Mesenchymal stem cell (in vitro differentiated cells and primary cell): ENCODE measurements around the gene SH3PXD2A.

Experiments used
- DNase-seq: peaks from one replicate; pipeline ENCODE4 v3.0.0-alpha.2; 2013
- H2AFZ ChIP-seq: one replicate; pipeline ENCODE4 v1.6.1; 2013; ENCODE audit warnings: low read depth, mild to moderate bottlenecking, control low read depth, inconsistent platforms, low read length, moderate library complexity
- H2AK5ac ChIP-seq: 2 replicates; pipeline ENCODE4 v1.6.1; 2013; ENCODE audit warnings: low read length, moderate library complexity, mild to moderate bottlenecking, inconsistent platforms; ENCODE audit not compliant: severe bottlenecking
- H2BK120ac ChIP-seq: one replicate; pipeline ENCODE4 v1.6.1; 2013; ENCODE audit warnings: low read depth, mild to moderate bottlenecking, inconsistent platforms, low read length, moderate library complexity
- H2BK12ac ChIP-seq, 2 experiments: one replicate each; pipeline ENCODE4 v1.6.1; 2013; ENCODE audit warnings: inconsistent platforms in 2 of 2, low read length in 2 of 2, mild to moderate bottlenecking in 2 of 2, moderate library complexity in 2 of 2, control low read depth in 1 of 2
- H2BK15ac ChIP-seq: one replicate; pipeline ENCODE4 v1.6.1; 2013; ENCODE audit warnings: mild to moderate bottlenecking, low read depth, inconsistent platforms; ENCODE audit not compliant: poor library complexity, severe bottlenecking
- H2BK5ac ChIP-seq: 2 replicates; pipeline ENCODE4 v1.6.1; 2013; ENCODE audit warnings: low read depth, mild to moderate bottlenecking, low read length, control low read depth, inconsistent platforms; ENCODE audit not compliant: poor library complexity, severe bottlenecking
- H3K14ac ChIP-seq, 2 experiments: one replicate each; pipeline ENCODE4 v1.6.1; 2013; ENCODE audit warnings: inconsistent platforms in 2 of 2, low read length in 2 of 2, control low read depth in 1 of 2, mild to moderate bottlenecking in 1 of 2, moderate library complexity in 1 of 2
- H3K18ac ChIP-seq, 2 experiments: one replicate each; pipeline ENCODE4 v1.6.1; 2013; ENCODE audit warnings: inconsistent platforms in 2 of 2, low read length in 2 of 2, control low read depth in 1 of 2, low read depth in 1 of 2, mild to moderate bottlenecking in 1 of 2
- H3K23ac ChIP-seq, 2 experiments: one replicate each; pipeline ENCODE4 v1.6.1; 2013; ENCODE audit warnings: inconsistent platforms in 2 of 2, low read length in 2 of 2, mild to moderate bottlenecking in 2 of 2, moderate library complexity in 2 of 2, control low read depth in 1 of 2
- H3K27ac ChIP-seq: 2 replicates; pipeline ENCODE4 v1.5.1; 2013; ENCODE audit warnings: mild to moderate bottlenecking, moderate library complexity, low read length, control low read depth, inconsistent platforms; ENCODE audit not compliant: poor library complexity, severe bottlenecking
- H3K27me3 ChIP-seq, 2 experiments: 2 replicates each; pipeline versions ENCODE4 v1.6.1 to v1.7.0; 2013; ENCODE audit warnings: low read length in 2 of 2, mild to moderate bottlenecking in 2 of 2, moderate library complexity in 2 of 2, control low read depth in 1 of 2, inconsistent platforms in 1 of 2; ENCODE audit not compliant: control insufficient read depth in 1 of 2, insufficient read depth in 1 of 2
- H3K36me3 ChIP-seq, 2 experiments: 2 replicates each; pipeline versions ENCODE4 v1.6.1 to v1.7.0; 2013; ENCODE audit warnings: low read length in 2 of 2, control low read depth in 1 of 2, inconsistent platforms in 1 of 2, low read depth in 1 of 2, mild to moderate bottlenecking in 1 of 2; ENCODE audit not compliant: insufficient read depth in 2 of 2, control insufficient read depth in 1 of 2
- H3K4ac ChIP-seq, 2 experiments: one replicate each; pipeline ENCODE4 v1.6.1; 2013; ENCODE audit warnings: inconsistent platforms in 2 of 2, low read length in 2 of 2, mild to moderate bottlenecking in 2 of 2, moderate library complexity in 2 of 2, control low read depth in 1 of 2, low read depth in 1 of 2
- H3K4me1 ChIP-seq: 2 replicates; pipeline ENCODE4 v1.6.1; 2013; ENCODE audit warnings: low read depth, low read length, control low read depth; ENCODE audit not compliant: control insufficient read depth, insufficient read depth
- H3K4me2 ChIP-seq: 2 replicates; pipeline ENCODE4 v1.6.1; 2013; ENCODE audit warnings: low read length, mild to moderate bottlenecking, inconsistent platforms; ENCODE audit not compliant: poor library complexity, severe bottlenecking
- H3K4me3 ChIP-seq, 2 experiments: 2 replicates each; pipeline versions ENCODE4 v1.5.1 to v1.7.0; 2013; ENCODE audit warnings: low read length in 2 of 2, mild to moderate bottlenecking in 2 of 2, control low read depth in 1 of 2, low read depth in 1 of 2; ENCODE audit not compliant: insufficient read depth in 1 of 2
- H3K79me1 ChIP-seq: replicated peaks from 2 replicates; pipeline ENCODE4 v1.6.1; 2013; ENCODE audit warnings: mild to moderate bottlenecking, control low read depth, low read length, inconsistent platforms; ENCODE audit not compliant: poor library complexity, severe bottlenecking
- H3K9ac ChIP-seq: 2 replicates; pipeline ENCODE4 v1.7.0; 2013; ENCODE audit warnings: mild to moderate bottlenecking, low read length, moderate library complexity
- H3K9me3 ChIP-seq: 2 replicates; pipeline ENCODE4 v1.7.0; 2013; ENCODE audit warnings: mild to moderate bottlenecking, low read length; ENCODE audit not compliant: control insufficient read depth
- H4K8ac ChIP-seq: one replicate; pipeline ENCODE4 v1.6.1; 2013; ENCODE audit warnings: inconsistent platforms, mild to moderate bottlenecking, low read length, moderate library complexity
- H4K91ac ChIP-seq: one replicate; pipeline ENCODE4 v1.6.1; 2013; ENCODE audit warnings: mild to moderate bottlenecking, low read length, inconsistent platforms
- WGBS: methylation state at CpG from one replicate; pipeline ENCODE4 v1.1.7; 2013; ENCODE audit warnings: mixed read lengths; 5-methylcytosine and 5-hydroxymethylcytosine counted together

SH3PXD2A gene

DNA sequence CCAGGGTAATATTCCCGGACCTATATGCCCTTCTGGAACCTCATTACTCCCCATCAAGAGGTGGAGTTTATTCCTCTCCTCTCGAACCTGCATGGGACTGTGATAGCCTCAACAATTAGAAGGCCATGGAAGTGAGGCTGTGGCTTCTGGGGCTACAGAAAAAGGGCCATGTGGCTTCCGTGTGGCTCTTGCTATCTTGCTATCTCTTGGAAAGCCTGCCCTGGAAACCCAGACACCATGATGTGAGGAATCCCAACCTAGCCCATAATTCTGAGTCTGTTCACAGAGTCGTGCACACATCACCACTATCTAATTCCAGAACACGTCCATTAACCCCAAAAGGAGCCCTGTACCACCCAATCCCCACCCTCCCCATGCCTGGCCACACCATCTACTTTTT lies 20.8 kb upstream of the SH3PXD2A start:
- Histone ChIP-seq H3K14ac (no peak overlapping the region), H2AK5ac (no peak overlapping the region), H4K8ac (no peak overlapping the region), H3K4ac (no peak overlapping the region), H3K27ac (no peak overlapping the region), H3K4me3 (no peak overlapping the region), H4K91ac (no peak overlapping the region), H2AFZ (no peak overlapping the region), H3K4me2 (no peak overlapping the region), H3K9me3 (no peaks in the 10 kb centered on the region), H3K27me3 (no peaks in the 10 kb centered on the region), H2BK12ac (no peak overlapping the region), H3K79me1 (no peaks in the 10 kb centered on the region), H3K23ac (no peak overlapping the region), H3K9ac (no peak overlapping the region), H3K18ac (no peak overlapping the region), H2BK15ac (no peak overlapping the region), H3K36me3 (peaks cover 26 to 55% of the 10 kb centered on the region in 2 experiments), H2BK5ac (no peak overlapping the region), H2BK120ac (no peak overlapping the region), H3K4me1 (peaks cover 3% of the 10 kb centered on the region)
- 86% methylated on average over 5 of the region's 5 CpGs for WGBS
- DNase-seq, result no peak

DNA sequence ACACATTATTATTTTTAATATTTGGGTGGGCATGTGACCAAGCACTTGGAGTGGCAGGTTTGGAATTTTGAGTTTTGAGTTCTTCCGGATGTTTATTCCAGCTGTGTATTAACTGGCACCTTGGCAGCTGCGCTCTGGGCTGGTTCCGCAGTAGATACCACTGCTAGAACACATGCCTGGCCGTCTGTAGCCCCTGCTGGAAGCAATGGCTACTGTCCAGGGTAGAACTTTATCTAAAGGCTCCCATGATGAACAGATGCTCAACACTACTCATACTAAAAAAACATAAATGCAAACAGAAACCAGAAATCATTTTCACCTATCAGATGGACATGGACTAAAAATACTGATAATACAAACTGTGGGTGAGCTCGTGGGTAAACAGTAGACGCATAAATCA lies 19.4 kb upstream of the SH3PXD2A start:
- no peak overlapping the region for H2AK5ac ChIP-seq
- no peak overlapping the region for H3K14ac ChIP-seq
- H3K79me1 ChIP-seq, result no peaks in the 10 kb centered on the region
- H3K36me3 ChIP-seq, result peaks cover 22 to 41% of the 10 kb centered on the region in 2 experiments
- no peak overlapping the region for H4K8ac ChIP-seq
- H4K91ac ChIP-seq, result no peak overlapping the region
- H3K23ac ChIP-seq, result no peak overlapping the region
- no peak overlapping the region for H2BK15ac ChIP-seq
- H2BK5ac ChIP-seq, result no peak overlapping the region
- DNase-seq, result no peak
- no peak overlapping the region for H3K27ac ChIP-seq
- peaks cover 8% of the 10 kb centered on the region for H3K4me1 ChIP-seq
- H3K9ac ChIP-seq, result no peak overlapping the region
- no peaks in the 10 kb centered on the region for H3K9me3 ChIP-seq
- 100% methylated on average over 4 of the region's 6 CpGs for WGBS
- no peak overlapping the region for H3K4me2 ChIP-seq
- no peak overlapping the region for H2BK120ac ChIP-seq
- no peaks in the 10 kb centered on the region for H3K27me3 ChIP-seq
- H3K18ac ChIP-seq, result no peak overlapping the region
- no peak overlapping the region for H2BK12ac ChIP-seq
- H2AFZ ChIP-seq, result no peak overlapping the region
- no peak overlapping the region for H3K4me3 ChIP-seq
- H3K4ac ChIP-seq, result no peak overlapping the region

DNA sequence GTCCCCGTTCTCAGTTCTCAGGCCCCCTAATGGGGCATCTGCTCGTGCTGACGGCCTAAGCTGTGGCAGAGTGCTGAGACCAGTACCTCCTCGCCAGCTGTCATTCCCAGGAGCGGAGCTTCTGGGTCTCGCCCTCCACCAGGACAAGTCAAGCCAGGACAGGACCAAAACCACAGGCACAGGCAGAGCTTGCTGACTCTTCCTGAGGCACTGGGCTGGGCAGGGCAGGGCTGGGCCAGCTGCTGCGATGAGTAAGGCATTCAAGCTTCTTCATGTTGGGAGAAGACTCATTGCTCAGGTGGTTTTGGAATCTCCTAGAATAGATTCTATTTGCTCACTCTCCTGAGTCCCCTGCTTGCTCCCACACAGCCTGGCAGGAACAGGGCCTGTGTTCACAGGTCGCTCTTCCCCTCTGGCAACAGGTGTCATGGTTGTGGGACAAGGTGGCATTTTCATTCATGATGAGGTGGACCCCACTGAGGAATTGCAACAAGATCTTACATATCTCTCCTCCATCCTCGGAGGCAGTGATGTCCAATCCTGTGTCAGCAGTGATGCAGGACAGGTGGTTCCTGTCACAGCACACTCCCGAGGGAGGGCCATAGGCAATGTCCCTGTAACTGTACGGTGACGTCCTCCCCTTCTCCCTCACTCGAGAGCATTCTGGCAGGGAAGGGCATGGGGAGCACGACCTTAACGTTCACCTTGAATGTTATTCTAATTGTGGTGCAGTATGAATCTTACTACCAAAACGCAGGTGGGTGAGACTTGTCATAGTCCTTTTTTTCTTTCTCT lies 17.0 kb upstream of the SH3PXD2A start:
- H4K8ac ChIP-seq, result no peak overlapping the region
- H3K79me1 ChIP-seq, result no peaks in the 10 kb centered on the region
- H2BK12ac ChIP-seq, result no peak overlapping the region
- no peak overlapping the region for H2BK120ac ChIP-seq
- peaks cover 12 to 17% of the 10 kb centered on the region in 2 experiments for H3K36me3 ChIP-seq
- H3K18ac ChIP-seq, result no peak overlapping the region
- no peak overlapping the region for H3K4ac ChIP-seq
- no peak overlapping the region for H3K27ac ChIP-seq
- peak overlapping the region; percentile 26 for H3K9ac ChIP-seq
- no peak overlapping the region for H3K4me2 ChIP-seq
- H3K27me3 ChIP-seq, result no peaks in the 10 kb centered on the region
- no peaks in the 10 kb centered on the region for H3K9me3 ChIP-seq
- peak overlapping the region in 1 of 2 experiments; percentile 2 for H3K4me3 ChIP-seq
- H2AK5ac ChIP-seq, result no peak overlapping the region
- H3K4me1 ChIP-seq, result peaks cover 8% of the 10 kb centered on the region
- no peak overlapping the region for H4K91ac ChIP-seq
- 95% methylated on average over 13 of the region's 16 CpGs for WGBS
- H3K14ac ChIP-seq, result no peak overlapping the region
- H3K23ac ChIP-seq, result no peak overlapping the region
- DNase-seq, result no peak
- no peak overlapping the region for H2BK5ac ChIP-seq
- H2AFZ ChIP-seq, result no peak overlapping the region
- no peak overlapping the region for H2BK15ac ChIP-seq

DNA sequence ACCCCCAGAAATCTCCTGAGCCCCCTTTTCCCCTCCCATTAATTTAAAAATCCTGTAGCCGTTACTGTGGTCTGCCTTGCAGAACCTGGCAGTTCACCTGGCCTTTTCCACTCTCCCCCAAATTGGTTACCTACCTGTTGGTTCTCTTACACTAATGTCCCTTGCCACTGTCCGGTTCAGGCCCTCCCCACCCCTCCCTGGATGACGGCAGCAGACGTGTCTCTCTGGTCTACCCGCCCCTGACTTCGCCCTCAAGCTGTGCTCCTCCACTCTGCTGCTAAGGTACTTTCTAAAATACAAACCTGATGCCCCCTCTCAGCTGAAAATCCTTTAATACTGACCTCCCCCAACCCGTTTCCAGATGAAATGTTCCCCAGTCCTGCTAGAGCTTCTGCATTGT lies 15.6 kb upstream of the SH3PXD2A start:
- Histone ChIP-seq H2BK12ac (no peak overlapping the region), H2BK15ac (no peak overlapping the region), H4K8ac (no peak overlapping the region), H2BK5ac (no peak overlapping the region), H3K18ac (no peak overlapping the region), H2AK5ac (no peak overlapping the region), H2AFZ (no peak overlapping the region), H3K14ac (no peak overlapping the region), H3K27ac (no peak overlapping the region), H3K9ac (peak overlapping the region; percentile 81), H4K91ac (no peak overlapping the region), H3K4me2 (no peak overlapping the region), H3K79me1 (no peaks in the 10 kb centered on the region), H3K4me1 (peaks cover 8% of the 10 kb centered on the region), H3K27me3 (no peaks in the 10 kb centered on the region), H3K4me3 (peak overlapping the region in 1 of 2 experiments; percentile 24), H3K4ac (no peak overlapping the region), H3K23ac (no peak overlapping the region), H2BK120ac (no peak overlapping the region), H3K9me3 (no peaks in the 10 kb centered on the region), H3K36me3 (peaks cover 9 to 12% of the 10 kb centered on the region in 2 experiments)
- no peak for DNase-seq
- WGBS, result 85% methylated on average over 7 of the region's 7 CpGs
